Spinal cord (tissue), 10 donors: ENCODE data around the gene RTBDN. TPM values are rescaled to one million over a fixed set of nuclear protein-coding genes. Genes with fewer than 3 reads are reported as not detected.
"Not testable (repeated sequence)": the region's sequence is repeated elsewhere in the genome, so short reads cannot be mapped to it uniquely, and the experiment has no call there.

Source experiments
- DNase-seq, 6 donors: peaks; one replicate each; pipeline versions ENCODE4 v3.0.0 to v3.0.0-alpha.2; 2013 to 2015; ENCODE audit warnings: low spot score in 6 of 6, low read depth in 4 of 6
- H3K27ac ChIP-seq: one replicate; pipeline ENCODE4 v1.5.1; 2013; ENCODE audit warnings: low read depth, low read length, control low read depth
- H3K27me3 ChIP-seq: one replicate; pipeline ENCODE4 v1.6.1; 2013; ENCODE audit warnings: low read length; ENCODE audit not compliant: control insufficient read depth, insufficient read depth
- H3K36me3 ChIP-seq: one replicate; pipeline ENCODE4 v1.6.1; 2013; ENCODE audit warnings: low read length; ENCODE audit not compliant: control insufficient read depth, insufficient read depth
- H3K4me1 ChIP-seq: one replicate; pipeline ENCODE4 v1.6.1; 2013; ENCODE audit warnings: low read length; ENCODE audit not compliant: control insufficient read depth, insufficient read depth
- H3K4me3 ChIP-seq: one replicate; pipeline ENCODE4 v1.5.1; 2013; ENCODE audit warnings: low read depth, low read length, control low read depth
- H3K9me3 ChIP-seq: one replicate; pipeline ENCODE4 v1.6.1; 2013; ENCODE audit warnings: low read length; ENCODE audit not compliant: control insufficient read depth, insufficient read depth
- WGBS: methylation state at CpG from one replicate; pipeline ENCODE4 v1.1.5; 2013; ENCODE audit warnings: missing lambda C conversion rate; ENCODE audit not compliant: insufficient coverage; 5-methylcytosine and 5-hydroxymethylcytosine counted together
- polyA plus RNA-seq, 2 donors: library from polyadenylated mRNA; unstranded; fragments of 120-200 nt; gene quantifications; one replicate each; pipeline ENCODE4 v1.2.1, GENCODE V29; 2013; ENCODE audit not compliant: insufficient read length in 2 of 2
- total RNA-seq, 2 donors: library from RNA; depleted of rRNA in 1 of 2; stranded (reverse); fragments of 120-200 nt in 1 of 2; fragments of >200 nt in 1 of 2; gene quantifications; one replicate each; pipeline versions ENCODE4 v1.2.3 to v1.2.4, GENCODE V29; 2013 to 2014
- donor health status: healthy.

RTBDN gene
- total and polyA plus RNA-seq, 4 donors: 1.1 to 6.8 (median 3.8) TPM

GRCh38 chr19:12801466-12802266, 32.7 kb downstream of the RTBDN start, which contains the start of the genes PRDX2 and THSD8:
Gene PRDX2, minus strand, starts transcription at chr19:12801800. Its CDS starts 539 bp downstream, at chr19:12801261.
Gene THSD8, plus strand, starts transcription at chr19:12802069. Its CDS starts 3 bp downstream, at chr19:12802072.
- peak in 3 of 6 donors; percentile 77 to 96 (median 96) for DNase-seq
- WGBS: under 1% methylated on average over 78 of the region's 78 CpGs
- H3K9me3 ChIP-seq: no peaks in the 10 kb centered on the region
- H3K36me3 ChIP-seq: peaks cover 36% of the 10 kb centered on the region
- peak within 1 kb of the TSS; percentile 97 for H3K4me3 ChIP-seq
- H3K27me3 ChIP-seq: no peaks in the 10 kb centered on the region
- H3K4me1 ChIP-seq: peaks cover 40% of the 10 kb centered on the region
- peak within 1 kb of the TSS; percentile 76 for H3K27ac ChIP-seq

DNA sequence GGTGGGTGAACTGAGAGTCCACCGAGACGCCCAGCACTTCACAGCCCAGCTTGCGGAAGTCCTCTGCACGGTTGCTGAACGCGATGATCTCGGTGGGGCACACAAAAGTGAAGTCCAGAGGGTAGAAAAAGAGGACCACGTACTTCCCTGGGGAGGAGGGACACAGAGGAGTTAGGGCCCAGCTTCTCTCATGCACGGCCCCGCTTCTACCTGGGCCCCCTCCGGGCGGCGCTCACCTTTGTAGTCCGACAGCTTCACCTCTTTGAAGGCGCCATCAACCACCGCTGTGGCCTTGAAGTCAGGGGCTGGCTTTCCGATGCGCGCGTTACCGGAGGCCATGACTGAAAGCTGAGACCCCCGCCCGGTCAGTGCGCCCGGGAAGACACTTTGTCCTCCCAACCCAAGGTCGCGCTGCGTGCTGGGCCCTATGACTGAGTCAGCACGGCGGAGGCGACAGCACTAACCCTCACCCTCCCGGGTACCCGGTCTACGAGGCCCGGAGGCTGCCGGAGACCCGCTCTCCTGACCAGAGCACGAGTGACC, 33.4 kb downstream of the RTBDN start:
- DNase-seq: peak in 1 of 6 donors; percentile 49
- H3K27ac ChIP-seq: peak overlapping the region; percentile 76
- WGBS: 2% methylated on average over 36 of the region's 38 CpGs

GRCh38 chr19:12800466-12800770, 34.0 kb downstream of the RTBDN start:
- Histone ChIP-seq H3K27ac (no peak overlapping the region), H3K4me1 (peaks cover 42% of the 10 kb centered on the region), H3K9me3 (no peaks in the 10 kb centered on the region), H3K4me3 (peak overlapping the region; percentile 97), H3K36me3 (peaks cover 36% of the 10 kb centered on the region), H3K27me3 (no peaks in the 10 kb centered on the region)
- WGBS: no CpG with 5 or more reads among the region's 1 CpG
- no peak for DNase-seq

More for the DNA sequence above, 33.4 kb downstream of the RTBDN start:
- Histone ChIP-seq H3K36me3 (peaks cover 36% of the 10 kb centered on the region), H3K4me3 (peak overlapping the region; percentile 97), H3K4me1 (peaks cover 42% of the 10 kb centered on the region), H3K9me3 (no peaks in the 10 kb centered on the region), H3K27me3 (no peaks in the 10 kb centered on the region)

GRCh38 chr19:12799742-12800465, 34.5 kb downstream of the RTBDN start:
- WGBS: 90% methylated on average over 18 of the region's 18 CpGs
- Histone ChIP-seq H3K27ac (no peak overlapping the region), H3K9me3 (no peaks in the 10 kb centered on the region), H3K36me3 (peaks cover 36% of the 10 kb centered on the region), H3K4me3 (no peak overlapping the region), H3K4me1 (peaks cover 42% of the 10 kb centered on the region), H3K27me3 (no peaks in the 10 kb centered on the region)
- no peak for DNase-seq

- WGBS: 97% methylated on average over 7 of the region's 7 CpGs
- H3K27ac ChIP-seq, DNase-seq, H3K27me3 ChIP-seq, H3K4me3 ChIP-seq, H3K9me3 ChIP-seq: not testable (repeated sequence)
- Histone ChIP-seq H3K4me1 (peaks cover 52% of the 10 kb centered on the region), H3K36me3 (peaks cover 36% of the 10 kb centered on the region)
Observed at GRCh38 chr19:12797607-12798006, 36.8 kb downstream of the RTBDN start.

DNA sequence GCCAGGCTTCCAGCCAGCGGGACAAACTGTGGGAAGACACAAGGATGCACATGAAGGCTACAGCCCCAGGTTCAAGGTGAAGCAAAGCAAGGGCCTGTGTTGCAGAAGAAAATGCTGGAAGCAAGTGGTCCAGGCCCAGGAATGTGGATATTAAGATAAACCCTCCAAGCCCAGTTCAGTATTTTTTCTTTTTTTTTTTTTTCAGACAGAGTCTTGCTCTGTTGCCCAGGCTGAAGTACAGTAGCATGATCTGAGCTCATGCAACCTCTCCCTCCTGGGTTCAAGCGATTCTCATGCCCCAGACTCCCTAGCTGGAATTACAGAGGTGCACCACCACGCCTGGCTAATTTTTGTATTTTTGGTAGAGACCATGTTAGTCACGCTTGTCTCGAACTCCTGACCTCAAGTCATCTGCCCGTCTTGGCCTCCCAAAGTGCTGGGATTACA, 37.2 kb downstream of the RTBDN start:
- 89% methylated on average over 3 of the region's 6 CpGs for WGBS
- H3K36me3 ChIP-seq: peaks cover 36% of the 10 kb centered on the region
- no peak overlapping the region for H3K27ac ChIP-seq
- no peak overlapping the region for H3K4me3 ChIP-seq
- H3K4me1 ChIP-seq: peaks cover 51% of the 10 kb centered on the region
- no peaks in the 10 kb centered on the region for H3K9me3 ChIP-seq
- no peak for DNase-seq
- peaks cover 2% of the 10 kb centered on the region for H3K27me3 ChIP-seq

- no peak overlapping the region for H3K27ac ChIP-seq
- peaks cover 2% of the 10 kb centered on the region for H3K27me3 ChIP-seq
- peaks cover 53% of the 10 kb centered on the region for H3K4me1 ChIP-seq
- H3K9me3 ChIP-seq: no peaks in the 10 kb centered on the region
- H3K36me3 ChIP-seq: peaks cover 36% of the 10 kb centered on the region
- peak in 3 of 6 donors; percentile 75 to 95 (median 94) for DNase-seq
- H3K4me3 ChIP-seq: no peak overlapping the region
- WGBS: 20% methylated on average over 10 of the region's 18 CpGs
Observed at GRCh38 chr19:12796146-12797071, 38.0 kb downstream of the RTBDN start.

- Histone ChIP-seq H3K36me3 (peaks cover 32% of the 10 kb centered on the region), H3K9me3 (no peaks in the 10 kb centered on the region), H3K4me1 (peaks cover 53% of the 10 kb centered on the region), H3K27me3 (peaks cover 5% of the 10 kb centered on the region), H3K27ac (no peak overlapping the region), H3K4me3 (no peak overlapping the region)
- 93% methylated on average over 5 of the region's 9 CpGs for WGBS
- DNase-seq: no peak
Observed at GRCh38 chr19:12794971-12795381, 39.4 kb downstream of the RTBDN start.
